Upper lobe of left lung (tissue), 6 donors: ENCODE measurements around the gene MYZAP. TPM values are rescaled to one million over a fixed set of nuclear protein-coding genes. Genes with fewer than 3 reads are reported as not detected.

Source experiments
- ATAC-seq, 2 donors: fragments of 200-7000 bp; cut with Tn5 transposase; one replicate each; pipeline ENCODE4 v1.9.1; 2022; ENCODE audit warnings: mild to moderate bottlenecking in 2 of 2, moderate library complexity in 2 of 2; ENCODE audit not compliant: low FRiP score in 2 of 2
- DNase-seq, 2 donors: peaks; one replicate each; pipeline ENCODE4 v3.0.0-alpha.2; 2019 to 2020
- H3K27ac ChIP-seq, 4 donors: fragments of 200-600 bp; sonication (generic); one replicate each; pipeline ENCODE4 v1.5.1; 2016 to 2019
- H3K27me3 ChIP-seq, 4 donors: fragments of 200-600 bp; sonication (generic); one replicate each; pipeline ENCODE4 v1.5.1; 2017 to 2019
- H3K36me3 ChIP-seq, 4 donors: fragments of 200-600 bp; sonication (generic); one replicate each; pipeline ENCODE4 v1.5.1; 2016 to 2019
- H3K4me1 ChIP-seq, 4 donors: fragments of 200-600 bp; sonication (generic); one replicate each; pipeline ENCODE4 v1.5.1; 2018 to 2019
- H3K4me3 ChIP-seq, 4 donors: fragments of 200-600 bp; sonication (generic); one replicate each; pipeline ENCODE4 v1.5.1; 2017 to 2019; ENCODE audit warnings: mild to moderate bottlenecking in 2 of 4, moderate library complexity in 1 of 4
- H3K9me3 ChIP-seq, 4 donors: fragments of 200-600 bp; sonication (generic); one replicate each; pipeline ENCODE4 v1.5.1; 2018 to 2019
- CTCF ChIP-seq, 6 experiments: fragments of 450-650 bp in 4 of 6; fragments of 200-600 bp in 2 of 6; sonication (generic) in 2 of 6; IDR thresholded peaks; one replicate each; pipeline ENCODE4 v1.5.1; 2016 to 2019; ENCODE audit warnings: antibody characterized with exemption in 6 of 6
- EP300 ChIP-seq, 4 donors: sonication (generic); formaldehyde crosslinking; IDR thresholded peaks; one replicate each; pipeline ENCODE4 v1.5.1; 2017; ENCODE audit warnings: antibody characterized with exemption in 4 of 4, control low read depth in 2 of 4
- POLR2A ChIP-seq, 4 donors: fragments of 450-650 bp; IDR thresholded peaks; one replicate each; pipeline ENCODE4 v1.5.1; 2016 to 2017; ENCODE audit warnings: antibody characterized with exemption in 4 of 4, mild to moderate bottlenecking in 2 of 4
- POLR2AphosphoS5 ChIP-seq, 2 donors: sonication (generic); formaldehyde crosslinking; IDR thresholded peaks; one replicate each; pipeline ENCODE4 v1.5.1; 2017; ENCODE audit warnings: antibody characterized with exemption in 2 of 2
- WGBS, 2 donors: methylation state at CpG; one replicate each; pipeline ENCODE4 v1.1.5; 2017 to 2018; 5-methylcytosine and 5-hydroxymethylcytosine counted together
- total RNA-seq, 6 donors: library from RNA; depleted of rRNA in 4 of 6; stranded (reverse); fragments of >200 nt in 4 of 6; gene quantifications; one replicate each; pipeline versions ENCODE4 v1.1.0 to v1.2.1, GENCODE V29; 2016 to 2021
- donor health status: DM: no; HTN: no; CAD: no; lungs with moderate emphysema.
- donor health status: DM: no; HTN: yes; CAD: no; lungs with severe emphysema.

The MYZAP gene
- total RNA-seq, 6 donors from 2014 or later = 22.0 to 54.3 (median 30.4) TPM

- H3K27me3 ChIP-seq = no peaks in the 10 kb centered on the region
- no peaks in the 10 kb centered on the region for H3K9me3 ChIP-seq
- no peaks in the 10 kb centered on the region for H3K36me3 ChIP-seq
- TF ChIP-seq POLR2A (IDR thresholded peaks at IDR 0.05) (no peak), POLR2AphosphoS5 (IDR thresholded peaks at IDR 0.05) (no peak), EP300 (IDR thresholded peaks at IDR 0.05) (no peak)
- WGBS, 2 donors = 91 to 97% methylated on average over 3 of the region's 3 CpGs
- no peak overlapping the region for H3K4me3 ChIP-seq
- ATAC-seq = no peak
- no peak overlapping the region for H3K27ac ChIP-seq
- H3K4me1 ChIP-seq = peaks cover 0 to 2% (median 0%) of the 10 kb centered on the region in 4 donors
- no peak for DNase-seq
These were observed 19.2 kb upstream of the MYZAP start for GRCh38 chr15:57572468-57572867.

- H3K4me3 ChIP-seq = no peak overlapping the region
- 69 to 81% methylated on average over 4 of the region's 4 CpGs for WGBS, 2 donors
- H3K4me1 ChIP-seq = peaks cover 0 to 8% (median 3%) of the 10 kb centered on the region in 4 donors
- H3K9me3 ChIP-seq = no peaks in the 10 kb centered on the region
- no peak overlapping the region for H3K27ac ChIP-seq
- no peaks in the 10 kb centered on the region for H3K27me3 ChIP-seq
- H3K36me3 ChIP-seq = no peaks in the 10 kb centered on the region
- TF ChIP-seq POLR2AphosphoS5 (IDR thresholded peaks at IDR 0.05) (no peak), CTCF (IDR thresholded peaks at IDR 0.05) (no peak), POLR2A (IDR thresholded peaks at IDR 0.05) (no peak), EP300 (IDR thresholded peaks at IDR 0.05) (no peak)
- ATAC-seq (no peak), DNase-seq (no peak)
These were observed 18.6 kb upstream of the MYZAP start for GRCh38 chr15:57573151-57573550.

GRCh38 chr15:57575363-57575762, 16.3 kb upstream of the MYZAP start:
- WGBS, 2 donors = 79 to 87% methylated on average over 5 of the region's 5 CpGs
- ATAC-seq = no peak
- no peaks in the 10 kb centered on the region for H3K9me3 ChIP-seq
- H3K36me3 ChIP-seq = no peaks in the 10 kb centered on the region
- H3K4me1 ChIP-seq = peaks cover 0 to 14% (median 9%) of the 10 kb centered on the region in 4 donors
- DNase-seq = no peak
- H3K4me3 ChIP-seq = no peak overlapping the region
- H3K27ac ChIP-seq = no peak overlapping the region
- no peaks in the 10 kb centered on the region for H3K27me3 ChIP-seq
- TF ChIP-seq POLR2AphosphoS5 (IDR thresholded peaks at IDR 0.05) (no peak), EP300 (IDR thresholded peaks at IDR 0.05) (no peak), POLR2A (IDR thresholded peaks at IDR 0.05) (no peak), CTCF (IDR thresholded peaks at IDR 0.05) (no peak)

- 45 to 49% methylated on average over 6 of the region's 6 CpGs for WGBS, 2 donors
- Histone ChIP-seq H3K4me3 (no peak overlapping the region), H3K27me3 (no peaks in the 10 kb centered on the region), H3K36me3 (no peaks in the 10 kb centered on the region), H3K9me3 (peaks cover 0 to 11% (median 6%) of the 10 kb centered on the region in 4 donors), H3K27ac (peak overlapping the region in 3 of 4 donors; percentile 15 to 63 (median 60)), H3K4me1 (peaks cover 0 to 14% (median 9%) of the 10 kb centered on the region in 4 donors)
- TF ChIP-seq EP300 (IDR thresholded peaks at IDR 0.05) = peak in 2 of 4 donors; percentile 75 to 83
- peak in 1 of 2 donors; percentile 51 for TF ChIP-seq POLR2AphosphoS5 (IDR thresholded peaks at IDR 0.05)
- no peak for TF ChIP-seq CTCF (IDR thresholded peaks at IDR 0.05)
- TF ChIP-seq POLR2A (IDR thresholded peaks at IDR 0.05) = no peak
- DNase-seq (no peak), ATAC-seq (no peak)
These were observed 13.3 kb upstream of the MYZAP start for GRCh38 chr15:57578288-57578900.

- peaks cover 0 to 15% (median 10%) of the 10 kb centered on the region in 4 donors for H3K9me3 ChIP-seq
- H3K4me3 ChIP-seq = no peak overlapping the region
- H3K4me1 ChIP-seq = peaks cover 0 to 17% (median 9%) of the 10 kb centered on the region in 4 donors
- no peak for ATAC-seq
- H3K27me3 ChIP-seq = no peaks in the 10 kb centered on the region
- no peak for DNase-seq
- WGBS, 2 donors = 93% methylated on average over 6 to 8 of the region's 8 CpGs
- H3K36me3 ChIP-seq = no peaks in the 10 kb centered on the region
- TF ChIP-seq EP300 (IDR thresholded peaks at IDR 0.05) = no peak
- TF ChIP-seq CTCF (IDR thresholded peaks at IDR 0.05) = no peak
- no peak for TF ChIP-seq POLR2A (IDR thresholded peaks at IDR 0.05)
- TF ChIP-seq POLR2AphosphoS5 (IDR thresholded peaks at IDR 0.05) = no peak
- H3K27ac ChIP-seq = no peak overlapping the region
These were observed 11.3 kb upstream of the MYZAP start for GRCh38 chr15:57580428-57580827.
